GM18873 (cell line): ENCODE data around the gene PYGO2.
"Not testable (repeated sequence)": the region's sequence is repeated elsewhere in the genome, so short reads cannot be mapped to it uniquely, and the experiment has no call there.

ENCODE experiments used
- ATAC-seq: cut with Tn5 transposase; IDR thresholded peaks from one replicate; pipeline ENCODE4 v1.9.1; 2021; ENCODE audit warnings: mild to moderate bottlenecking, moderate library complexity, moderate number of reproducible peaks; ENCODE audit not compliant: unreplicated experiment, low FRiP score

Gene PYGO2

GRCh38 chr1:155000726-155001424, 39.3 kb upstream of the PYGO2 start:
- peak; percentile 31 for ATAC-seq

DNA sequence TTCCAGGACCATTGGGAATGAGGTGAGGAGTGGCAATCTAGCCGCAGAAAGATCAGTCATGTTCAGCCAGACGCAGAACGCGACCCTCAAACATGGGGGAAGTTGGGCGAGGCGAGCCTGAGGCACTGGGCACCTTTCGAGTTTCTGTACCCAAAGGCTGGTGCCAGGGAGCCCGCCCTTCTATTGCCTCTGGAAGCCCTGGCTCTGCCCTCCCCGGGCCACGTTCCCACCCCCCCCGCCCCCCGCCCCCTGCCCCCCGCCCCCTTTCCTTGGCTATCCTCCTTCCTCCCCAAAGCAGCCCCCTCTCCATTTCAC, 38.8 kb upstream of the PYGO2 start:
- no peak for ATAC-seq

DNA sequence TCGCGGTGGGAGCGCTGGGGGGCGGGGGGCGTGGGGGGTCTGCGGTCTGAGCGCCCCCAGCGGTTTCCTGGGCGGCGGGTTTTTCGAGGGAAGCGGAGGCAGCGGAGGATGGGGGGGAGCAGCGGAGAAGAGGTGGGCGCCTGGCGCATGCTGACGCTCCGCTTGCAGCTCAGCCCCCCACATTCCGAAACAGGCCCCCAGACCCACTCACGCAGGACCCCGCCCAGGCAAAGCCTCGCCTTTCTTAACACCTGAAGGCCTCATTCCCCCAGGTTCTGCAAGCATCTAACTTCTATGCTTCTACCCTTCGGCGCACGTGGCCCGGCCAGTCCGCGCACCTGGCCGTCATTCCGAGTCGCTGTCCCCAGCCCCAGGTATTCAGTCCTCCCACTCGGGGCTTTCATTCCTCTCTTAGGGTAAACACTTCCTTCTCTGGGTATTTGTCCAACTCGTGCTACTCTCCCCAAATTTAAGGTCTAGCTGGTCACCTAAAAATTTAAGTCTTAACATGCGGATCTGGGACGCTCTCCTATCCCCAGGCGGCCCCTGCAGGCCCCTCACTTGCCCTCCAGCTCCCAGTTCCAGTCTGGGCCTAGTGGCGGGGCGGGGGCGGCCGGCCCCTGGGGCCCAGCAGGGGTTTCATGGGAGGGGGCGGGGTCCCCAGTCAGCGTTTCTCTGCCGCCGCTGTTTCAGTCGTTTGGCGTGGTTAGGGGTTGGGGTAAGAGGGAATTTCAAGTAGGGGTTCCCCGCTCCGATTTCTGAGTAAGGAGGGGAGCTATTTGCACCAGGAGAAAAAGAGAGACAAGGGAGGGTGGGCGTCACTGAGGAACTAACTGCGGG, 38.2 kb upstream of the PYGO2 start:
- no peak for ATAC-seq

DNA sequence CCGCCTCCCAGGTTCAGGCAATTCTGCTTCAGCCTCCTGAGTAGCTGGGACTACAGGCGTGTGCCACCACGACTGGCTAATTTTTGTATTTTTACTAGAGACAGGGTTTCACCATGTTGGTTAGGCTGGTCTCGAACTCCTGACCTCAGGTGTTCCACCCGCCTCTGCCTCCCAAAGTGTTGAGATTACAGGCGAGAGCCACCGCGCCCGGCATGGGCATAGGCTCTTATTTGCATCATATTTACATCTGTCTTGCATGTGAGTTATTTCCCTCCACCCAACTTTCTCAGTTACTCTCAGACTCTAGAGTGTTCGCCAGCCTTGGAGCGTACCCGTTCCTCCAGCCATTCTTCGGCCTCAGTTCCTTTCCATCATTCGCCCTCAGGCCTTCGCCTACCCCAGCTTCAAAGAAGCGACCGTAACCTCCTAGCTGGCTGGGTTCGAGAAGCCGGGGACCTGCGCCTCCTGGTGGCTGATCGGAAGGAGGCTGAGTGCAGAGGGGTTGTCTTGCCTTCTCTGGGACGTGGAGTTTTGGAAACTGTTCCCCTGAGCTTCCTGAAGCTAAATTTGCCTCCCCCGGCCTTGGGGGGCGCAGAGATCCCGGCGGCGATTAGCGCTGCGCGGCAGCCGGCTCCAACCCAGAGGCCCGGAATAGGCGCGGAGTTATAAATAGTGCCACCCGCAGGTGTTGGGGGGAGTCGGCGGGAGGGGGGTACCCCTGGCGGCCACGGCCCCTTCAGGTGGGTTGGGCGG, 37.4 kb upstream of the PYGO2 start:
- ATAC-seq: no peak

DNA sequence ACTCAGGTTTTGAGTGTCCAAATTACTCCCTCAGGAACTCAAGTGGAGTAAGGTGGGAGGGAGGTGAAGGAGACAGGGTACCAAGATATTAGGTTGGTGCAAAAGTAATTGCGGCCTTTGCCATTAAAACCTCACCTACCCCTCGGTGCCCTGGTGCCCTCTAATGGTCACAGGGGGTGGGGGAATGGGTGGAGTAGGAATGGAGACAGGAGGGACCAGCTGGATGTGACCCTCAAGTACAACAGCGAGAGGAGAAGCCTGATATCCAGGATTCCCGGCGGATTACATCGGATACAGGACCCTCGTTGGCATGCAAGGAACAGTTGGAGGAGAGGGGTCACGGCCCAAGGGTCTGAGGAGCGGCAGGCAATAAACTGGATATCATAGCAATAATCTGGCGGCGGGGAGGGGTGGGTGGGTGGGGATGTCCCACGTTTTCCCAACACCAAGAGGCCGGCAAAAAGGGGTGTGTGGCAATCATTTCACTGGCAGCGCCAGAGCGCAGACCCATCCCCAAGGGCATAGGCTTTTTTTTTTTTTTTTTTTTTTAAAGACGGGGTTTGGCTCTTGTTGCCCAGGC, 36.7 kb upstream of the PYGO2 start:
- no peak for ATAC-seq

DNA sequence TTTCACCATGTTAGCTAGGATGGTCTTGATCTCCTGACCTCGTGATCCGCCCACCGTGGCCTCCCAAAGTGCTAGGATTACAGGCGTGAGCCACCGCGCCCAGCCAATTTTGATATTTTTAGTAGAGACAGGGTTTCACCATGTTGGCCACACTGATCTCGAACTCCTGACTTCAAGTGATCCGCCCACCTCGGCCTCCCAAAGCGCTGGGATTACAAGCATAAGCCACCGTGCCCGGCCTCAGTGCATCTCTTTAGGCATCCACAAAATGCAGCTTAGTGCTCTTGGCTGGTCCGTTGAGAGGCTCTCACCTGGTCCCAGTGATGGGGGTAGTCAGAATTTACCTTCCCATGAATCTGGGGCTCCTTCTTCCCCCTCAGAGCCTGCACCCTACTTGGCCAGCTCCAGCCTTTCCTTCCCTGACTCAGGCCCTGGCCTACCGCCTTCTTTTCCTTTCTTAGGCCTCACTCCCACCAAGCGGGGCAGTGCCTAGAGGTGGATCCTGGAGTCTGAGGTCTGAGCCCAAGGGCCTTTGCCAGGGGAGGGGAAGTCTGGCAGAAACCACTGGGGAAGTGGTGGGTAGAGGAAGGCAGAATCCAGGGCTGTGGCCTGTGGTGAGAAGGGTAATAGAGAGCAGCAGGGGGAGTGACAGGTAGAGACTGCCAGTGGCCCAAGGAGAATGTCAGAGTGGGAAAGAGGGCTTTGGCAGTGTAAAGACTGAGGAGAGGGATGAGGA, 35.6 kb upstream of the PYGO2 start:
- ATAC-seq: no peak

DNA sequence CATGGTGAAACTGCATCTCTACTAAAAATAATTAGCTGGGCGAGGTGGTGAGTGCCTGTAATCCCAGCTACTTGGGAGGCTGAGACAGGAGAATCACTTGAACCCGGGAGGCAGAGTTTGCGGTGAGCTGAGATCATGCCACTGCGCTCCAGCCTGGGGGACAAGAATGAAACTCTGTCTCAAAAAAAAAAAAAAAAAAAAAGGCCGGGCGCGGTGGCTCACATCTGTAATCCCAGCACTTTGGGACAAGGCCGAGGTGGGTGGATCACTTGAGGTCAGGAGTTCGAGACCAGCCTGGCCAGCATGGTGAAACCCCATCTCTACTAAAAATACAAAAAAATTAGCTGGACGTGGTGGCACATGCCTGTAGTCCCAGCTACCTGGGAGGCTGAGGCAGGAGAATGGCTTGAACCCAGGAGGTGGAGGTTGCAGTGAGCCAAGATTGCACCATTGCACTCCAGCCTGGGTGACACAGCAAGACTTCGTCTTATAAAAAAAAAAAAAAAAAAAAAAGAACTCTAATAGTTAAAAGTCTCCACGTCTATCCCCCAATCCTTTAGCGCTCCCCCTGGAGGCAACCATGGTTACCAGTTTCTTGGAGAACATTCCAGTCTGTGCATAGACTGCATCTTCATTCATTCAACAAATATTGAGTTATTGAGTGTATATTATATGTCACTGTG, 33.9 kb upstream of the PYGO2 start:
- not testable (repeated sequence) for ATAC-seq

- ATAC-seq: no peak
Observed at GRCh38 chr1:154994591-154994990, 33.0 kb upstream of the PYGO2 start.

GRCh38 chr1:154994269-154994587, 32.6 kb upstream of the PYGO2 start:
- no peak for ATAC-seq

DNA sequence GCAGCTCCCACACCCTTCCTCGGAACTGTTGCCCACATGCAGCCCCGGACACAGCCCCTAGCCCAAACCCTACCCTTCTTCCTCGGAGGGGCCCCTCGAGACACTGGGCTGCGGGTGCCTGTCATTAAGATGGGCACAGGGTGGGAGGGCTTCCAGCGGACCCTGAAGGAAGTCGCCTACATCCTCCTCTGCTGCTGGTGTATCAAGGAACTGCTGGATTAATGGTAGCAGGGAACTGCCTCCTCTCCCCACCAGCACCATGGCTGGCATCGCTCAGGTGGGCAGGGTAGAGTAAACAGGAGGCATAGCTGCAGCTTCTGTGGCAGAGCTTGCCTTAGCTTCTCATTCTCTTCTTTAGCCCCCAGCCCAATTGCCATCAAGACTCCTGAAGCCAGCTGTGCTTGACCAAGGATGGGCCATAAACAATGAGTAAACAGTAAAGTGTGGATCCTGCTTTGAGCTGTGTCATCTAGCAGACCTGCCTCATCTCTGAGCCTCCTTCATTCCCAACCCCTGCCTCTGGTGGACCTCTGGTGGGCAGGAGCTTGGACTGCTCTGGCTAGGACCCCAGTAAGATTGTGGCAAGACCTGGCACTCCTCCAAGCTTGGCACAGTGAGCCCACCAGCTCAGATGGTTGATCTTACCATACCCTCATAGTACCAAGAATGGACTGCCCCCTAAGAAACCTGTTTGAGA, 32.1 kb upstream of the PYGO2 start, which contains the start of gene LENEP:
TSS of gene LENEP (plus strand) at position 15 of the 697 bp plus-strand sequence. CDS start at position 37, 22 bp downstream.
- ATAC-seq: no peak

DNA sequence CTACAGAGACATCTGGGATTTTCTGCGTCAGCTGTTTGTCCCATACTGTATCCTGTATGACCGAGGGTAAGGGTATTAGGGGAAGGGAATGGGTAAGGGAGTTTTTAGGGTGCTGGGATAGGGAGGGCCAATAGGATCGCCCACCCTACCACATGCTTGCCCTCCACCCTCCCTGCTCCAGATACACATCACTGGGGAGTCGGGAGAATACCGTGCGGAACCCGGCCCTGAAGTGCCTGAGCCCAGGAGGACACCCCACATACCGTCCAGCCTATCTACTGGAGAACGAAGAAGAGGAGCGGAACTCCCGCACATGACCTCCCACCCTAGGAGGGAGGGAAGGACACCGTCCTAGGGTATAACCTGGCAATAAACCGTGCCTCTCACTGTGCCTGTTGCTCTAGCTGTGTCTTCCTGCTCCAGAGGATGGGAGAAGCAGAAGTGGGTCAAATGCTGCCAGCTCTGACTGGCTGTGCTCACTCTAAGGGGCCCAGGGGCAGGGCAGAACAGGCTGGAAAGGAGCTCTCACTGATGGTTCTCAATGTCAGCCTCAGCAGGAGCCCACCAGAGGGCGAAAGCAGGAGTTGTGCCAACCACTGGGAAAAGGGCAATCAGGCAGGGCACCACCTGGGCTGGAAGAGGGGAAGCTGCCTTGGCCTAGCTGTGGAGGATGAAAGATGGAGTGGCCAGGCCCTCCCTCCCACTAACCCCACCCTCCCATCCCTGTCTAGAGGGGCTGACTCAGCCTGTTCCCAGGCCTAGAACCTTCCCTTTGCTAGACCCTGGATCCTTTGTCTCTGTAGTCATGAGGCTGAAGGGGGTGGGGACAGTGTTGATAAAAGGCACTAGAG, 31.4 kb upstream of the PYGO2 start:
- no peak for ATAC-seq

DNA sequence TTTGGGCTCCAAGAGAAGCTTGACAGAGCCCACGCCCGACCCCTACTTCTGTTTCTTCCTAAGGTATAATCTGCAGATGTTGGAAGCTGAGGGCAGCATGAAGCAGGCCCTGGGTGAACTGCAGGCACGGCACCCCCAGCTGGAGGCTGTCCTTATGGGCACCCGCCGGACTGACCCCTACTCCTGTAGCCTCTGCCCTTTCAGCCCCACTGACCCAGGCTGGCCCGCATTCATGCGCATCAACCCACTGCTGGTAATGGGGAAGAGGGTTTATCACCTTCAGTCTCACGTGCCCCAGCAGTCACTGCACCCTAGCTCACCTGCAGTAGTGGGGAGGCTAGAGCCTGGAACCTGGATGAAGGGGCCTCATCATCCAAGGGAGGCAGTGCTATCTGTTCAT, 28.7 kb upstream of the PYGO2 start:
- no peak for ATAC-seq

DNA sequence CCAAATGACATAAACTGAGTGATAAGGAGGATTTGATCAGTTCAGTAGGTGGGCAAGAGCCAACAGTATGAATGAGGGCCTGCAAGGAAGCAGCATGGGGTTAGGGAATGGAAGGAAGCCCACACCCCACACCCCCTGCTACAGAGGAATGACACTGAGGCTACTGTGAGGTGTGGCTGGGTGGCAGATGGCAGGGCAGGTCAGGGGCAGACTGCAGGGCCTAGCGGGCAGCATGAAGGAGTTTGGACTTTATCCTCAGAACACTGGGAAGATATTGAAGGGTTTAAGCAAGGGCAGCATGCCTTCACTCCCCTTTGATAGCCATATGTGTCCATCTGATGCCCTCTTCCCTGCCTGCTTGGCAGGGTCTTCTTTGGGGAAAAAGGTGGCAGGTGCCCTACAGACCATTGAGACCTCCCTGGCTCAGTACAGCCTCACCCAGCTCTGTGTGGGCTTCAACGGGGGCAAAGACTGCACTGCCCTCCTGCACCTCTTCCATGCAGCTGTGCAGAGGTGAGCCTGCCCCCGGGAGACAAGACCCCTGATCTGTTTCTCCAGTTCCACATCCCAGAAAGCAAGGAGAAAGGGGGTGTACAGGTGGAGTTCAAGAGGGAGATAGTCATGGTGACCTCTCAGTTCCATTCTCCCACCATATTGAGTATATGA, 27.7 kb upstream of the PYGO2 start:
- ATAC-seq: no peak

DNA sequence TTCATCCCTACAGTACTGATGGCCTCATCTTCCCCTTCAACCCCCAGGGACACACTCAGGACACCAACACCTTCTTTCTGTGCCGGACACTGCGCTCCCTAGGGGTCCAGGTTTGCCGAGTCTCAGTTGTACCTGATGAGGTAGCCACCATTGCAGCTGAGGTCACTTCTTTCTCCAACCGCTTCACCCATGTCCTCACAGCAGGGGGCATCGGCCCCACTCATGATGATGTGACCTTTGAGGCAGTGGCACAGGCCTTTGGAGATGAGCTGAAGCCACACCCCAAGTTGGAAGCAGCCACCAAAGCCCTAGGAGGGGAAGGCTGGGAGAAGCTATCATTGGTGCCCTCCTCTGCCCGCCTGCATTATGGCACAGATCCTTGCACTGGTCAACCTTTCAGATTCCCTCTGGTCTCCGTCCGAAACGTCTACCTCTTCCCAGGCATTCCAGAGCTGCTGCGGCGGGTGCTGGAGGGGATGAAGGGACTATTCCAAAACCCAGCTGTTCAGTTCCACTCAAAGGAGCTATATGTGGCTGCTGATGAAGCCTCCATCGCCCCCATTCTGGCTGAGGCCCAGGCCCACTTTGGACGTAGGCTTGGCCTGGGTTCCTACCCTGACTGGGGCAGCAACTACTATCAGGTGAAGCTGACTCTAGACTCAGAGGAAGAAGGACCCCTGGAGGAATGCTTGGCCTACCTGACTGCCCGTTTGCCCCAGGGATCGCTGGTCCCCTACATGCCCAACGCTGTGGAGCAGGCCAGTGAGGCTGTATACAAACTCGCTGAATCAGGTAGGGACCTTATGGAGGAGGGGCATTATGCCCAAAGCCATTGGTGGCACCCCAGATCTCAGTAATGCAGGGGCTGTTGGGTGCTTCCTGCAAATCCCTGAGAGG, 26.7 kb upstream of the PYGO2 start:
- ATAC-seq: no peak

GRCh38 chr1:154987326-154987725, 25.7 kb upstream of the PYGO2 start:
- no peak for ATAC-seq

DNA sequence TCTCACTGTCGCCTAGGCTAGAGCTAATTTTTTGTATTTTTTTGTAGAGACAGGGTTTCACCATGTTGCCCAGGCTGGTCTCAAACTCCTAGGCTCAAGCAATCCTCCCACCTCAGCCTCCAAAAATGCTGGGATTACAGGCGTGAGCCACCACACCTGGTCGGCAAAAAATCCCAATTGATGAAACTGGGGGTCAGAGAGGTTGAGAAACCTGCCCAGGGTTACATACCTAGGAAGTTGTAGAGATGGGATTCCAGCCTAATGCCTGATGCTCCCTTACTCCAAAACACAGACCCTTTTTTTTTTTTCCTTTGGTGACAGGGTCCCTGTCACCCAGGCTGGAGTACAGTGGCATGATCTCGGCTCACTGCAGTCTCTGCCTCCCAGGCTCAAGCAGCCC, 25.2 kb upstream of the PYGO2 start:
- not testable (repeated sequence) for ATAC-seq
